SK-N-SH treated with all-trans-retinoic acid at 6 μM for 48 hours (cell line): Measurements from ENCODE around the gene LIPK.

ENCODE experiments used
- ARNTL ChIP-seq: fragments of 450-650 bp; formaldehyde crosslinking; IDR thresholded peaks from 2 replicates; pipeline ENCODE4 v1.5.0; 2020; ENCODE audit warnings: low read depth, mild to moderate bottlenecking, moderate library complexity, borderline replicate concordance
- CSDC2 ChIP-seq: fragments of 250-450 bp; sonication (Bioruptor Pico); IDR thresholded peaks from 2 replicates; pipeline ENCODE4 v1.5.0; 2020; ENCODE audit warnings: mild to moderate bottlenecking, moderate library complexity
- GLIS3 ChIP-seq: fragments of 250-450 bp; sonication (Bioruptor Pico); IDR thresholded peaks from 2 replicates; pipeline ENCODE4 v1.5.0; 2020; ENCODE audit warnings: mild to moderate bottlenecking, moderate library complexity
- OSR1 ChIP-seq: fragments of 250-450 bp; sonication (Bioruptor Pico); IDR thresholded peaks from 2 replicates; pipeline ENCODE4 v1.8.0; 2022; ENCODE audit warnings: moderate library complexity, mild to moderate bottlenecking, inconsistent platforms
- PPARA ChIP-seq: fragments of 250-450 bp; sonication (Bioruptor Pico); IDR thresholded peaks from 2 replicates; pipeline ENCODE4 v1.5.0; 2020; ENCODE audit warnings: mild to moderate bottlenecking, borderline replicate concordance
- SNAI2 ChIP-seq: fragments of 250-450 bp; sonication (Bioruptor Pico); IDR thresholded peaks from 2 replicates; pipeline ENCODE4 v1.5.0; 2020; ENCODE audit warnings: mild to moderate bottlenecking, moderate library complexity
- TSHZ2 ChIP-seq: fragments of 250-450 bp; sonication (Bioruptor Pico); IDR thresholded peaks from 2 replicates; pipeline ENCODE4 v1.5.0; 2020; ENCODE audit warnings: mild to moderate bottlenecking, moderate library complexity
- ZC3H10 ChIP-seq: fragments of 250-450 bp; sonication (Bioruptor Pico); IDR thresholded peaks from 2 replicates; pipeline ENCODE4 v1.5.1; 2021; ENCODE audit warnings: mild to moderate bottlenecking, moderate library complexity
- ZNF8 ChIP-seq: fragments of 450-650 bp; formaldehyde crosslinking; IDR thresholded peaks from 2 replicates; pipeline ENCODE4 v1.5.0; 2020; ENCODE audit warnings: mild to moderate bottlenecking, moderate library complexity
- TF ChIP-seq, protein P1 (sequence below): fragments of 250-450 bp; sonication (Bioruptor Pico); IDR thresholded peaks from 2 replicates; pipeline ENCODE4 v1.8.0; 2020; ENCODE audit warnings: mild to moderate bottlenecking, moderate library complexity, borderline replicate concordance
- TF ChIP-seq, protein P2 (sequence below): fragments of 250-450 bp; sonication (Bioruptor Pico); IDR thresholded peaks from 2 replicates; pipeline ENCODE4 v1.5.1; 2020; ENCODE audit warnings: low read depth, mild to moderate bottlenecking, moderate library complexity
- TF ChIP-seq, protein P3 (sequence below): fragments of 250-450 bp; sonication (Bioruptor Pico); IDR thresholded peaks from 2 replicates; pipeline ENCODE4 v1.8.0; 2021; ENCODE audit warnings: low read depth, mild to moderate bottlenecking, moderate library complexity, borderline replicate concordance

DNA sequence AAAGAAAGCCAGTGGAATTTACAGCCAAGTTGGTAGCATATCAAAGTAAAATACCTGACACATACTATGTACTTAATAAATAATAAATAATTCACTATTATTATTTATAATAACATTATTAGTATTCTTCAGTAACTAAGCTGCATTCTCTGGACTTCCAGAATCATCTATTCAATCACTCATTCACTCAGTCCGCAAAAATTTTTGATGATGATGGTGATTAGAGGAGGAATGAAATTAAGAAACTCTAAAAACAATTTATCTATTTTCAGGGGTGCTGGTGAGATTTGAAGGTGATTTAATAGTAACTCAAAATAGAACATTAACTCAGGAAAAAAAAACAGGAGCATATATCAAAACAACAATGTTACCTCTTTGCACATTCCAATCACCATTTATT, 50.6 kb downstream of the LIPK start:
- TF ChIP-seq, protein P1, sequence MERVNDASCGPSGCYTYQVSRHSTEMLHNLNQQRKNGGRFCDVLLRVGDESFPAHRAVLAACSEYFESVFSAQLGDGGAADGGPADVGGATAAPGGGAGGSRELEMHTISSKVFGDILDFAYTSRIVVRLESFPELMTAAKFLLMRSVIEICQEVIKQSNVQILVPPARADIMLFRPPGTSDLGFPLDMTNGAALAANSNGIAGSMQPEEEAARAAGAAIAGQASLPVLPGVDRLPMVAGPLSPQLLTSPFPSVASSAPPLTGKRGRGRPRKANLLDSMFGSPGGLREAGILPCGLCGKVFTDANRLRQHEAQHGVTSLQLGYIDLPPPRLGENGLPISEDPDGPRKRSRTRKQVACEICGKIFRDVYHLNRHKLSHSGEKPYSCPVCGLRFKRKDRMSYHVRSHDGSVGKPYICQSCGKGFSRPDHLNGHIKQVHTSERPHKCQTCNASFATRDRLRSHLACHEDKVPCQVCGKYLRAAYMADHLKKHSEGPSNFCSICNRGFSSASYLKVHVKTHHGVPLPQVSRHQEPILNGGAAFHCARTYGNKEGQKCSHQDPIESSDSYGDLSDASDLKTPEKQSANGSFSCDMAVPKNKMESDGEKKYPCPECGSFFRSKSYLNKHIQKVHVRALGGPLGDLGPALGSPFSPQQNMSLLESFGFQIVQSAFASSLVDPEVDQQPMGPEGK (CRISPR knock-in tag) = no peak
- TF ChIP-seq ZNF8 (CRISPR knock-in tag) (no peak), ARNTL (CRISPR knock-in tag) (no peak), SNAI2 (CRISPR knock-in tag) (no peak), GLIS3 (CRISPR knock-in tag) (no peak), TSHZ2 (CRISPR knock-in tag) (no peak), OSR1 (CRISPR knock-in tag) (no peak), ZC3H10 (CRISPR knock-in tag) (no peak), CSDC2 (CRISPR knock-in tag) (no peak), PPARA (CRISPR knock-in tag) (no peak)
- TF ChIP-seq, protein P2, sequence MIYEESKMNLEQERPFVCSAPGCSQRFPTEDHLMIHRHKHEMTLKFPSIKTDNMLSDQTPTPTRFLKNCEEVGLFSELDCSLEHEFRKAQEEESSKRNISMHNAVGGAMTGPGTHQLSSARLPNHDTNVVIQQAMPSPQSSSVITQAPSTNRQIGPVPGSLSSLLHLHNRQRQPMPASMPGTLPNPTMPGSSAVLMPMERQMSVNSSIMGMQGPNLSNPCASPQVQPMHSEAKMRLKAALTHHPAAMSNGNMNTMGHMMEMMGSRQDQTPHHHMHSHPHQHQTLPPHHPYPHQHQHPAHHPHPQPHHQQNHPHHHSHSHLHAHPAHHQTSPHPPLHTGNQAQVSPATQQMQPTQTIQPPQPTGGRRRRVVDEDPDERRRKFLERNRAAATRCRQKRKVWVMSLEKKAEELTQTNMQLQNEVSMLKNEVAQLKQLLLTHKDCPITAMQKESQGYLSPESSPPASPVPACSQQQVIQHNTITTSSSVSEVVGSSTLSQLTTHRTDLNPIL = no peak
- TF ChIP-seq, protein P3, sequence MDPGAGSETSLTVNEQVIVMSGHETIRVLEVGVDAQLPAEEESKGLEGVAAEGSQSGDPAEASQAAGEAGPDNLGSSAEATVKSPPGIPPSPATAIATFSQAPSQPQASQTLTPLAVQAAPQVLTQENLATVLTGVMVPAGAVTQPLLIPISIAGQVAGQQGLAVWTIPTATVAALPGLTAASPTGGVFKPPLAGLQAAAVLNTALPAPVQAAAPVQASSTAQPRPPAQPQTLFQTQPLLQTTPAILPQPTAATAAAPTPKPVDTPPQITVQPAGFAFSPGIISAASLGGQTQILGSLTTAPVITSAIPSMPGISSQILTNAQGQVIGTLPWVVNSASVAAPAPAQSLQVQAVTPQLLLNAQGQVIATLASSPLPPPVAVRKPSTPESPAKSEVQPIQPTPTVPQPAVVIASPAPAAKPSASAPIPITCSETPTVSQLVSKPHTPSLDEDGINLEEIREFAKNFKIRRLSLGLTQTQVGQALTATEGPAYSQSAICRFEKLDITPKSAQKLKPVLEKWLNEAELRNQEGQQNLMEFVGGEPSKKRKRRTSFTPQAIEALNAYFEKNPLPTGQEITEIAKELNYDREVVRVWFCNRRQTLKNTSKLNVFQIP = no peak
